MM.1S (cell line): ENCODE measurements around the gene ESYT3.

Experiments used
- DNase-seq: peaks from one replicate; pipeline ENCODE4 v3.0.0-alpha.2; 2015
- H2AFZ ChIP-seq: fragments of 300-600 bp; sonication (generic); 2 replicates; pipeline ENCODE4 v1.6.0; 2016; ENCODE audit warnings: antibody characterized with exemption, low read length
- H3F3A ChIP-seq: fragments of 300-600 bp; sonication (generic); 2 replicates; pipeline ENCODE4 v1.6.1; 2016; ENCODE audit warnings: mild to moderate bottlenecking, antibody characterized with exemption, low read length, moderate library complexity, mixed read lengths; ENCODE audit not compliant: insufficient read depth
- H3K27ac ChIP-seq: fragments of 300-600 bp; sonication (generic); 2 replicates; pipeline ENCODE4 v1.5.1; 2016; ENCODE audit warnings: mild to moderate bottlenecking, low read length
- H3K27me3 ChIP-seq: fragments of 300-600 bp; sonication (generic); replicated peaks from 2 replicates; pipeline ENCODE4 v1.6.0; 2016; ENCODE audit warnings: low read length; ENCODE audit not compliant: insufficient read depth
- H3K36me3 ChIP-seq: fragments of 300-600 bp; sonication (generic); replicated peaks from 2 replicates; pipeline ENCODE4 v1.6.1; 2016; ENCODE audit warnings: mild to moderate bottlenecking, low read length, mixed read lengths; ENCODE audit not compliant: insufficient read depth
- H3K4me1 ChIP-seq: fragments of 300-600 bp; sonication (generic); 2 replicates; pipeline ENCODE4 v1.6.1; 2016; ENCODE audit warnings: low read length, mixed read lengths
- H3K4me2 ChIP-seq: fragments of 300-600 bp; sonication (generic); 2 replicates; pipeline ENCODE4 v1.6.0; 2016; ENCODE audit warnings: low read depth, low read length
- H3K4me3 ChIP-seq: fragments of 300-600 bp; sonication (generic); 2 replicates; pipeline ENCODE4 v1.5.1; 2016; ENCODE audit warnings: low read length, mixed read lengths
- H3K79me2 ChIP-seq: fragments of 300-600 bp; sonication (generic); 2 replicates; pipeline ENCODE4 v1.6.1; 2016; ENCODE audit warnings: mixed run types, low read length, mixed read lengths
- H3K9ac ChIP-seq: fragments of 300-600 bp; sonication (generic); 2 replicates; pipeline ENCODE4 v1.6.1; 2016; ENCODE audit warnings: low read length, mixed read lengths
- H3K9me2 ChIP-seq: fragments of 300-600 bp; sonication (generic); replicated peaks from 2 replicates; pipeline ENCODE4 v1.6.1; 2016; ENCODE audit warnings: mild to moderate bottlenecking, low read length, mixed read lengths; ENCODE audit not compliant: insufficient read depth
- H3K9me3 ChIP-seq: fragments of 300-600 bp; sonication (generic); replicated peaks from 2 replicates; pipeline ENCODE4 v1.6.1; 2016; ENCODE audit warnings: mild to moderate bottlenecking, low read length, mixed read lengths; ENCODE audit not compliant: insufficient read depth
- H4K20me1 ChIP-seq: fragments of 300-600 bp; sonication (generic); 2 replicates; pipeline ENCODE4 v1.6.1; 2016; ENCODE audit warnings: mild to moderate bottlenecking, low read length, moderate library complexity, mixed read lengths; ENCODE audit not compliant: insufficient read depth
- CTCF ChIP-seq: fragments of 300-600 bp; sonication (generic); IDR thresholded peaks from 2 replicates; pipeline ENCODE4 v1.5.1; 2016; ENCODE audit warnings: antibody characterized with exemption, low read length, mixed read lengths
- EZH2 ChIP-seq: fragments of 300-600 bp; sonication (generic); optimal IDR thresholded peaks from 2 replicates; pipeline ENCODE3; 2017; ENCODE audit warnings: low read depth, mild to moderate bottlenecking, antibody characterized with exemption, low read length, mixed read lengths
- EZH2phosphoT487 ChIP-seq: fragments of 300-600 bp; sonication (generic); IDR thresholded peaks from 2 replicates; pipeline ENCODE4 v1.6.1; 2018; ENCODE audit warnings: antibody characterized with exemption, low read length

ESYT3 gene

GRCh38 chr3:138449490-138449889 lies 15.1 kb downstream of the ESYT3 start:
- Histone ChIP-seq H3K79me2 (no peaks in the 10 kb centered on the region), H3K4me1 (no peaks in the 10 kb centered on the region), H3K9me2 (no peaks in the 10 kb centered on the region), H3F3A (no peaks in the 10 kb centered on the region), H3K9me3 (no peaks in the 10 kb centered on the region), H3K36me3 (no peaks in the 10 kb centered on the region), H2AFZ (no peak overlapping the region), H3K9ac (no peak overlapping the region), H3K27ac (no peak overlapping the region), H3K27me3 (no peaks in the 10 kb centered on the region), H4K20me1 (no peaks in the 10 kb centered on the region), H3K4me3 (no peak overlapping the region), H3K4me2 (no peak overlapping the region)
- TF ChIP-seq EZH2 (no peak), CTCF (no peak), EZH2phosphoT487 (no peak)
- no peak for DNase-seq

GRCh38 chr3:138450181-138450580 lies 15.8 kb downstream of the ESYT3 start:
- H3K36me3 ChIP-seq: no peaks in the 10 kb centered on the region
- no peak for TF ChIP-seq EZH2
- TF ChIP-seq CTCF: no peak
- no peak for TF ChIP-seq EZH2phosphoT487
- no peaks in the 10 kb centered on the region for H3K79me2 ChIP-seq
- H3K4me1 ChIP-seq: no peaks in the 10 kb centered on the region
- no peaks in the 10 kb centered on the region for H3K9me2 ChIP-seq
- no peaks in the 10 kb centered on the region for H3F3A ChIP-seq
- DNase-seq: no peak
- no peak overlapping the region for H3K27ac ChIP-seq
- H3K9me3 ChIP-seq: no peaks in the 10 kb centered on the region
- no peak overlapping the region for H3K4me3 ChIP-seq
- no peaks in the 10 kb centered on the region for H4K20me1 ChIP-seq
- no peak overlapping the region for H2AFZ ChIP-seq
- H3K4me2 ChIP-seq: no peak overlapping the region
- H3K9ac ChIP-seq: no peak overlapping the region
- H3K27me3 ChIP-seq: no peaks in the 10 kb centered on the region

- no peaks in the 10 kb centered on the region for H3F3A ChIP-seq
- DNase-seq: no peak
- no peaks in the 10 kb centered on the region for H3K4me1 ChIP-seq
- no peaks in the 10 kb centered on the region for H3K9me3 ChIP-seq
- H3K9me2 ChIP-seq: no peaks in the 10 kb centered on the region
- no peak overlapping the region for H3K4me3 ChIP-seq
- no peaks in the 10 kb centered on the region for H3K79me2 ChIP-seq
- no peak overlapping the region for H3K27ac ChIP-seq
- H3K4me2 ChIP-seq: no peak overlapping the region
- H3K9ac ChIP-seq: no peak overlapping the region
- no peaks in the 10 kb centered on the region for H3K27me3 ChIP-seq
- TF ChIP-seq EZH2phosphoT487 (no peak), CTCF (no peak), EZH2 (no peak)
- H3K36me3 ChIP-seq: no peaks in the 10 kb centered on the region
- H4K20me1 ChIP-seq: no peaks in the 10 kb centered on the region
- H2AFZ ChIP-seq: no peak overlapping the region
Observed at GRCh38 chr3:138450704-138451424, 16.4 kb downstream of the ESYT3 start.
